A673 (cell line): ENCODE data around the gene B3GALNT2. TPM values are rescaled to one million over a fixed set of nuclear protein-coding genes. Genes with fewer than 3 reads are reported as not detected.
A peak's percentile ranks its signal among the peaks of the same experiment; 100 is the strongest.

Experiments
- BruUV-seq: library from RNA; stranded (reverse); fragments of 400-500 nt; replicated peaks from 2 replicates; lab custom pipeline; 2021; lab: Mats Ljungman, UMichigan
- CTCF ChIA-PET: fragments of 300-600 bp; sonication (Branson Sonifier 250); formaldehyde crosslinking; loops from one replicate; lab custom pipeline; 2022; ENCODE audit warnings: antibody characterized with exemption; lab: Charles Lee
- POLR2A ChIA-PET: fragments of 300-600 bp; sonication (Branson Sonifier 250); formaldehyde crosslinking; loops from one replicate; lab custom pipeline; 2022; ENCODE audit warnings: antibody characterized with exemption; ENCODE audit not compliant: low non-redundant PET; lab: Charles Lee
- DNase-seq: peaks from one replicate; pipeline ENCODE4 v3.0.0-alpha.2; 2015; ENCODE audit warnings: low spot score
- H3K27ac ChIP-seq: fragments of 200-600 bp; sonication (generic); 2 replicates; pipeline ENCODE4 v1.5.1; 2016; ENCODE audit warnings: mixed run types, low read depth, mild to moderate bottlenecking, mixed read lengths, antibody characterized with exemption, low read length; ENCODE audit not compliant: poor library complexity, severe bottlenecking
- H3K27me3 ChIP-seq: fragments of 200-600 bp; sonication (generic); replicated peaks from 2 replicates; pipeline ENCODE4 v1.6.1; 2017; ENCODE audit warnings: mixed run types, low read depth, mild to moderate bottlenecking, mixed read lengths, antibody characterized with exemption, low read length; ENCODE audit not compliant: insufficient read depth, poor library complexity
- H3K36me3 ChIP-seq: fragments of 200-600 bp; sonication (generic); 2 replicates; pipeline ENCODE4 v1.6.1; 2016; ENCODE audit warnings: mixed run types, mild to moderate bottlenecking, mixed read lengths, antibody characterized with exemption, low read length; ENCODE audit not compliant: insufficient read depth, poor library complexity, severe bottlenecking
- H3K4me1 ChIP-seq: fragments of 200-600 bp; sonication (generic); 2 replicates; pipeline ENCODE4 v1.6.1; 2017; ENCODE audit warnings: mixed run types, mild to moderate bottlenecking, mixed read lengths, antibody characterized with exemption, low read length; ENCODE audit not compliant: insufficient read depth, poor library complexity, severe bottlenecking
- H3K4me3 ChIP-seq: fragments of 200-600 bp; sonication (generic); 2 replicates; pipeline ENCODE4 v1.5.1; 2016; ENCODE audit warnings: low read depth, mixed run types, mild to moderate bottlenecking, mixed read lengths, low read length; ENCODE audit not compliant: poor library complexity, severe bottlenecking
- H3K9me3 ChIP-seq: fragments of 200-600 bp; sonication (generic); 2 replicates; pipeline ENCODE4 v1.6.1; 2016; ENCODE audit warnings: mixed run types, low read depth, mild to moderate bottlenecking, mixed read lengths, antibody characterized with exemption, low read length; ENCODE audit not compliant: poor library complexity, severe bottlenecking
- CTCF ChIP-seq: fragments of 300-800, 200-600 bp; sonication (generic); conservative IDR thresholded peaks from 2 replicates; pipeline ENCODE4 v1.5.1; 2017; ENCODE audit warnings: low read depth, mild to moderate bottlenecking, antibody characterized with exemption, low read length, moderate library complexity, mixed read lengths
- EZH2 ChIP-seq: fragments of 200-600 bp; sonication (generic); IDR thresholded peaks from 2 replicates; pipeline ENCODE4 v1.6.1; 2017; ENCODE audit warnings: borderline replicate concordance, low read depth, mild to moderate bottlenecking, mixed read lengths, antibody characterized with exemption, low read length; ENCODE audit not compliant: poor library complexity, severe bottlenecking
- intact Hi-C: fragments of 100-400 bp; cut with micrococcal nuclease; formaldehyde crosslinking; loops from one replicate; pipeline ENCODE4 v1.10.0; 2022; ENCODE audit not compliant: unreplicated experiment
- total RNA-seq: library from RNA; stranded (reverse); gene quantifications from 2 replicates; pipeline ENCODE4 v1.2.3, GENCODE V29; 2021

B3GALNT2 gene
- total RNA-seq, 1 experiment from 2014 or later, result 18.6 TPM

- Histone ChIP-seq H3K9me3 (no peaks in the 10 kb centered on the region), H3K4me3 (no peak overlapping the region), H3K27ac (no peak overlapping the region), H3K36me3 (no peaks in the 10 kb centered on the region), H3K4me1 (no peaks in the 10 kb centered on the region), H3K27me3 (no peaks in the 10 kb centered on the region)
- intact Hi-C loops, result loop anchor here (2.0 to 10.0 kb wide), 5 partner anchors 91 to 459 kb away; no protein-coding TSS in a partner anchor
- TF ChIP-seq CTCF (peak; percentile 76), EZH2 (no peak)
- ChIA-PET POLR2A (no interaction called here), CTCF (interaction anchor here (1.6 kb wide), 1 partner anchor 88 kb away, joined by 8 read pairs; no protein-coding TSS in a partner anchor)
- DNase-seq, result peak; percentile 66
- no TSS peak for BruUV-seq
Observed at GRCh38 chr1:235513495-235514366, 9.5 kb upstream of the B3GALNT2 start.

GRCh38 chr1:235511470-235512240, 7.4 kb upstream of the B3GALNT2 start:
- intact Hi-C loops, result loop anchor here (2.0 to 10.0 kb wide), 5 partner anchors 93 to 461 kb away; no protein-coding TSS in a partner anchor
- ChIA-PET CTCF (no interaction called here), POLR2A (no interaction called here)
- Histone ChIP-seq H3K27ac (no peak overlapping the region), H3K4me3 (no peak overlapping the region), H3K27me3 (no peaks in the 10 kb centered on the region), H3K4me1 (no peaks in the 10 kb centered on the region), H3K9me3 (no peaks in the 10 kb centered on the region), H3K36me3 (no peaks in the 10 kb centered on the region)
- TF ChIP-seq CTCF (0 out of 2 replicates have a peak, but pooled peaks have one; percentile 10), EZH2 (no peak)
- DNase-seq, result peak; percentile 14
- no TSS peak for BruUV-seq

- Histone ChIP-seq H3K4me3 (no peak overlapping the region), H3K9me3 (no peaks in the 10 kb centered on the region), H3K4me1 (no peaks in the 10 kb centered on the region), H3K36me3 (no peaks in the 10 kb centered on the region), H3K27ac (no peak overlapping the region), H3K27me3 (no peaks in the 10 kb centered on the region)
- intact Hi-C loops, result loop anchor here (2.0 to 10.0 kb wide), 5 partner anchors 94 to 461 kb away; no protein-coding TSS in a partner anchor
- TF ChIP-seq CTCF, result no peak
- TF ChIP-seq EZH2, result no peak
- no peak for DNase-seq
- CTCF ChIA-PET, result no interaction called here
- no TSS peak for BruUV-seq
- POLR2A ChIA-PET, result no interaction called here
Observed at GRCh38 chr1:235510823-235511222, 6.6 kb upstream of the B3GALNT2 start.
